ENCODE results near the gene TFB2M.
"Not testable (repeated sequence)": the region's sequence is repeated elsewhere in the genome, so short reads cannot be mapped to it uniquely, and the experiment has no call there.

Gene TFB2M

GRCh38 chr1:246566128-246566812 is at the start of gene TFB2M, which contains the start of gene CNST:
Gene TFB2M, minus strand, starts transcription at chr1:246566261. Its CDS starts 123 bp downstream, at chr1:246566138.
Gene CNST, plus strand, starts transcription at chr1:246566456. Its CDS starts 25,107 bp downstream, at chr1:246591563.
- peak; percentile 94 for DNase-seq

- no peak for DNase-seq
Observed at GRCh38 chr1:246613096-246613758, 47.2 kb upstream of the TFB2M start.

GRCh38 chr1:246609632-246610031 is 43.6 kb upstream of the TFB2M start:
- no peak for DNase-seq

GRCh38 chr1:246608616-246609376 is 42.7 kb upstream of the TFB2M start:
- DNase-seq: peak; percentile 3

- no peak for DNase-seq
Observed at GRCh38 chr1:246607462-246607861, 41.4 kb upstream of the TFB2M start.

GRCh38 chr1:246605231-246605630 is 39.2 kb upstream of the TFB2M start:
- not testable (repeated sequence) for DNase-seq

- no peak for DNase-seq
Observed at GRCh38 chr1:246602194-246602593, 36.1 kb upstream of the TFB2M start.

- no peak for DNase-seq
Observed at GRCh38 chr1:246600579-246600978, 34.5 kb upstream of the TFB2M start.

GRCh38 chr1:246599315-246599714 is 33.3 kb upstream of the TFB2M start:
- DNase-seq: no peak

- DNase-seq: no peak
Observed at GRCh38 chr1:246597971-246598370, 31.9 kb upstream of the TFB2M start.

- DNase-seq: no peak
Observed at GRCh38 chr1:246597340-246597739, 31.3 kb upstream of the TFB2M start.

- no peak for DNase-seq
Observed at GRCh38 chr1:246595146-246595545, 29.1 kb upstream of the TFB2M start.

- DNase-seq: no peak
Observed at GRCh38 chr1:246592695-246593094, 26.6 kb upstream of the TFB2M start.

- DNase-seq: no peak
Observed at GRCh38 chr1:246591958-246592357, 25.9 kb upstream of the TFB2M start.

GRCh38 chr1:246591504-246591903 is 25.4 kb upstream of the TFB2M start:
- no peak for DNase-seq

GRCh38 chr1:246591047-246591446 is 25.0 kb upstream of the TFB2M start:
- DNase-seq: no peak

- DNase-seq: not testable (repeated sequence)
Observed at GRCh38 chr1:246589919-246590318, 23.9 kb upstream of the TFB2M start.

GRCh38 chr1:246588159-246588721 is 22.2 kb upstream of the TFB2M start:
- DNase-seq: no peak

GRCh38 chr1:246587606-246588005 is 21.5 kb upstream of the TFB2M start:
- DNase-seq: no peak

- DNase-seq: no peak
Observed at GRCh38 chr1:246587032-246587431, 21.0 kb upstream of the TFB2M start.

- no peak for DNase-seq
Observed at GRCh38 chr1:246583448-246584185, 17.6 kb upstream of the TFB2M start.

GRCh38 chr1:246583056-246583440 is 17.0 kb upstream of the TFB2M start:
- no peak for DNase-seq
